Measurements from ENCODE around the gene NR6A1.
A peak's percentile ranks its signal among the peaks of the same experiment; 100 is the strongest.

NR6A1 gene

GRCh38 chr9:124485936-124486335 lies 285.2 kb downstream of the NR6A1 start:
- in situ Hi-C loops (cut with MboI; ENCODE audit: low pct_unique_long_range_greater_than_20kb, low sequenced_read_pairs, unreplicated experiment), result no loop called here
- TF ChIP-seq CTCF (IDR thresholded peaks at IDR 0.05; ENCODE audit: extremely low read depth, insufficient read depth, missing control alignments), result no peak
- no peak for DNase-seq (ENCODE audit: low spot score)

GRCh38 chr9:124485201-124485600 lies 285.9 kb downstream of the NR6A1 start:
- DNase-seq (ENCODE audit: low spot score), result no peak
- no peak for TF ChIP-seq CTCF (IDR thresholded peaks at IDR 0.05; ENCODE audit: extremely low read depth, insufficient read depth, missing control alignments)
- in situ Hi-C loops (cut with MboI; ENCODE audit: low pct_unique_long_range_greater_than_20kb, low sequenced_read_pairs, unreplicated experiment), result no loop called here

GRCh38 chr9:124483481-124483880 lies 287.6 kb downstream of the NR6A1 start:
- DNase-seq (ENCODE audit: low spot score), result no peak
- in situ Hi-C loops (cut with MboI; ENCODE audit: low pct_unique_long_range_greater_than_20kb, low sequenced_read_pairs, unreplicated experiment), result no loop called here
- TF ChIP-seq CTCF (IDR thresholded peaks at IDR 0.05; ENCODE audit: extremely low read depth, insufficient read depth, missing control alignments), result no peak

GRCh38 chr9:124482431-124483031 lies 288.6 kb downstream of the NR6A1 start:
- DNase-seq (ENCODE audit: low spot score), result no peak
- in situ Hi-C loops (cut with MboI; ENCODE audit: low pct_unique_long_range_greater_than_20kb, low sequenced_read_pairs, unreplicated experiment), result no loop called here
- no peak for TF ChIP-seq CTCF (IDR thresholded peaks at IDR 0.05; ENCODE audit: extremely low read depth, insufficient read depth, missing control alignments)

GRCh38 chr9:124481115-124481514 lies 290.0 kb downstream of the NR6A1 start:
- no peak for DNase-seq (ENCODE audit: low spot score)
- in situ Hi-C loops (cut with MboI; ENCODE audit: low pct_unique_long_range_greater_than_20kb, low sequenced_read_pairs, unreplicated experiment), result no loop called here
- no peak for TF ChIP-seq CTCF (IDR thresholded peaks at IDR 0.05; ENCODE audit: extremely low read depth, insufficient read depth, missing control alignments)

GRCh38 chr9:124480621-124480981 lies 290.5 kb downstream of the NR6A1 start:
- peak; percentile 85 for DNase-seq (ENCODE audit: low spot score)
- peak; percentile 54 for TF ChIP-seq CTCF (IDR thresholded peaks at IDR 0.05; ENCODE audit: extremely low read depth, insufficient read depth, missing control alignments)
- in situ Hi-C loops (cut with MboI; ENCODE audit: low pct_unique_long_range_greater_than_20kb, low sequenced_read_pairs, unreplicated experiment), result no loop called here

All from GM13977 (cell line).